ENCODE results near the gene SEPTIN14. TPM values are rescaled to one million over a fixed set of nuclear protein-coding genes. Genes with fewer than 3 reads are reported as not detected.
"Not testable (repeated sequence)": the region's sequence is repeated elsewhere in the genome, so short reads cannot be mapped to it uniquely, and the experiment has no call there.

Gene SEPTIN14
- total RNA-seq, 1 donor from 2014 or later: not detected

DNA sequence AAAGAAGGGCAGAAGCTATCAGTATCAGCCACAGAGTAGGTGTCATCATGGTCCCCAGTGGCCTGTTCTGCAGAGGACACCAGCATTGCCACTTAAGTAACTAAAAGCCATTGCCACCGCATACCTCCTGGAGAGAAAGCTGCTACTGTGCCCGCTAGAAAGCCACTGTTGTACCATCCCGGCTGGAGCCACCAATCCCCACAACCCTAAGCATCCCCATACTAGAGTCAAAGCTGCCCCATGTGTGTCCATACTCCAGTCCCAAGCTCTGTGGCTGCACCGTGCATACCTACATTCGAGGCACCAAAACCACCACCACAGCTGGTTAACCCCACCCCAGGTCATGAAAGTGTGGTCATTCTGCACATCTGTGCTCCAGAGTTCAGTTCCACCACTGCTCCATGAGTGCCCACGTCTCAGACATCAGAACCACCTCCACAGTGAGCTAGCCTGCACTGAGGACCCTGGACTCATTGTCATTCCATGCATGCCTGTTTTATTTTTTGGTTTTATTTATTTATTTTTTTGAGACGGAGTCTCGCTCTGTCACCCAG, 9.5 kb upstream of the SEPTIN14 start:
- DNase-seq: no peak
- peaks cover 2% of the 10 kb centered on the region for H3K9me3 Mint-ChIP-seq (ENCODE audit: unreplicated experiment)
- no peaks in the 10 kb centered on the region for H3K36me3 Mint-ChIP-seq (ENCODE audit: unreplicated experiment)
- H3K4me3 Mint-ChIP-seq (ENCODE audit: unreplicated experiment): no peak overlapping the region
- TF ChIP-seq, protein P1, sequence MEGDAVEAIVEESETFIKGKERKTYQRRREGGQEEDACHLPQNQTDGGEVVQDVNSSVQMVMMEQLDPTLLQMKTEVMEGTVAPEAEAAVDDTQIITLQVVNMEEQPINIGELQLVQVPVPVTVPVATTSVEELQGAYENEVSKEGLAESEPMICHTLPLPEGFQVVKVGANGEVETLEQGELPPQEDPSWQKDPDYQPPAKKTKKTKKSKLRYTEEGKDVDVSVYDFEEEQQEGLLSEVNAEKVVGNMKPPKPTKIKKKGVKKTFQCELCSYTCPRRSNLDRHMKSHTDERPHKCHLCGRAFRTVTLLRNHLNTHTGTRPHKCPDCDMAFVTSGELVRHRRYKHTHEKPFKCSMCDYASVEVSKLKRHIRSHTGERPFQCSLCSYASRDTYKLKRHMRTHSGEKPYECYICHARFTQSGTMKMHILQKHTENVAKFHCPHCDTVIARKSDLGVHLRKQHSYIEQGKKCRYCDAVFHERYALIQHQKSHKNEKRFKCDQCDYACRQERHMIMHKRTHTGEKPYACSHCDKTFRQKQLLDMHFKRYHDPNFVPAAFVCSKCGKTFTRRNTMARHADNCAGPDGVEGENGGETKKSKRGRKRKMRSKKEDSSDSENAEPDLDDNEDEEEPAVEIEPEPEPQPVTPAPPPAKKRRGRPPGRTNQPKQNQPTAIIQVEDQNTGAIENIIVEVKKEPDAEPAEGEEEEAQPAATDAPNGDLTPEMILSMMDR (IDR thresholded peaks at IDR 0.05; ENCODE audit: partially characterized antibody, unreplicated experiment): no peak
- no peak overlapping the region for H3K27ac Mint-ChIP-seq (ENCODE audit: unreplicated experiment)
- H3K27me3 Mint-ChIP-seq (ENCODE audit: unreplicated experiment): peaks cover 4% of the 10 kb centered on the region
- no peaks in the 10 kb centered on the region for H3K4me1 Mint-ChIP-seq (ENCODE audit: low read depth, unreplicated experiment)

DNA sequence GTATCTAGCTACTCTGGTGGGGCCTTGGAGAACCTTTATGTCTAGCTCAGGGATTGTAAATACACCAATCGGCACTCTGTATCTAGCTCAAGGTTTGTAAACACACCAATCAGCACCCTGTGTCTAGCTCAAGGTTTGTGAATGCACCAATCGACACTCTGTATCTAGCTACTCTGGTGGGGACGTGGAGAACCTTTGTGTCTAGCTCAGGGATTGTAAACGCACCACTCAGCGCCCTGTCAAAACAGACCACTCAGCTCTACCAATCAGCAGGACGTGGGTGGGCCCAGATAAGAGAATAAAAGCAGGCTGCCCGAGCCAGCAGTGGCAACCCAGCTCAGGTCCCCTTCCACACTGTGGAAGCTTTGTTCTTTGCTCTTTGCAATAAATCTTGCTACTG, 6.4 kb upstream of the SEPTIN14 start:
- H3K36me3 Mint-ChIP-seq (ENCODE audit: unreplicated experiment); H3K4me1 Mint-ChIP-seq (ENCODE audit: low read depth, unreplicated experiment); H3K27ac Mint-ChIP-seq (ENCODE audit: unreplicated experiment); H3K4me3 Mint-ChIP-seq (ENCODE audit: unreplicated experiment); H3K27me3 Mint-ChIP-seq (ENCODE audit: unreplicated experiment); H3K9me3 Mint-ChIP-seq (ENCODE audit: unreplicated experiment); DNase-seq: not testable (repeated sequence)

DNA sequence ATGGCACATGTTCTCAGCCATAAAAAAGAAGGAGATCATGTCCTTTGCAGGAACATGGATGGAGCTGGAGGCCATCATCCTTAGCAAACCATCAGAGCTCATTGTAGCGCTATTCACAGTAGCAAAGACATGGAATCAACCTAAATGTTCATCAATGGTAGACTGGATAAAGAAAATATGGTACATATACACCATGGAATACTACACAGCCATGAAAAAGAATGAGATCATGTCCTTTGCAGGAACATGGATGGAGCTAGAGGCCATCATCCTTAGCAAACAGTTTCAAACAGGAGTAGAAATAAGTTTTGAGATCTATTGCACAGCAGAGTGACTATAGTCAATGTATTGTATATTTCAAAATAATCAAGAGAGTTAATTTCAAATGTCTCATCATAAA, 17.4 kb downstream of the SEPTIN14 start:
- not testable (repeated sequence) for DNase-seq; H3K9me3 Mint-ChIP-seq (ENCODE audit: unreplicated experiment); H3K27ac Mint-ChIP-seq (ENCODE audit: unreplicated experiment); H3K4me1 Mint-ChIP-seq (ENCODE audit: low read depth, unreplicated experiment); H3K36me3 Mint-ChIP-seq (ENCODE audit: unreplicated experiment); H3K4me3 Mint-ChIP-seq (ENCODE audit: unreplicated experiment); H3K27me3 Mint-ChIP-seq (ENCODE audit: unreplicated experiment)

DNA sequence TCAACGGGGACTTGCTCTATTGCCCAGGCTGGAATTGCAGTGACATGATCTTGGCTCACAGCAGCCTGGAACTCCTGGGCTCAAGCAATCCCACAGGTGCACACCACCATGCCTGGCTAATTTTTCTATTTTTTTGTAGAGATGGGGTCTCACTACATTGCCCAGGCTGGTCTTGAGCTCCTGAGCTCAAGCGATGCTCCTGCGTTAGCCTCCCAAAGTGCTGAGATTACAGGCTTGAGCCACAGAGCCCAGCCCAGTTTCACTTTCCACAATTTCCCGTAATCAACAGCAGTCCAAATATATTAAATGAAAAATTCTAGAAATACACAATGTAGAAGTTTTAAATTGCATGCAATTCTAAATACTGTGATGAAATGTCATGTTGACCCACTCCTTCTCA, 24.0 kb downstream of the SEPTIN14 start:
- TF ChIP-seq, protein P1 (IDR thresholded peaks at IDR 0.05; ENCODE audit: partially characterized antibody, unreplicated experiment): no peak
- Mint-ChIP-seq H3K4me1 (ENCODE audit: low read depth, unreplicated experiment) (no peaks in the 10 kb centered on the region), H3K36me3 (ENCODE audit: unreplicated experiment) (no peaks in the 10 kb centered on the region), H3K27ac (ENCODE audit: unreplicated experiment) (no peak overlapping the region), H3K4me3 (ENCODE audit: unreplicated experiment) (no peak overlapping the region), H3K27me3 (ENCODE audit: unreplicated experiment) (peaks cover 1% of the 10 kb centered on the region), H3K9me3 (ENCODE audit: unreplicated experiment) (no peaks in the 10 kb centered on the region)
- no peak for DNase-seq

DNA sequence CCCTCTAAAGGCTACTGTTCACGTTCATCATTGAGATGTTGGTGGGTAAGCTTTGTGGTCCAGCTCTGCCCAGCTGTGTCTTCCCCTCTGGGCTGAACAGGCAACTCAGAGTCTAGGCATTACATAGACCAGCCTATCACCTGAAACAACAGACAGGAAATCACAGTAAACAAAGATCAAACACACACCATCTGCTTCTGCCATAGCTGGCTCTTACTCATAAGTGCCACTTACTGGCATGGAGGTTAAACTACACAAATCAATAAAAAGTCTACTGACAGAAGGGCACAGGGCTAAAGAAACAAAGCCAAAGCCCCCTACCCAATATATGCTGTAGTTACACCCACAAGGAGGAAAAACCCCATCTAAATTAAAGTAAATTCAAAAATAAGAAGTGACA, 35.0 kb downstream of the SEPTIN14 start:
- TF ChIP-seq, protein P1 (IDR thresholded peaks at IDR 0.05; ENCODE audit: partially characterized antibody, unreplicated experiment): no peak
- H3K36me3 Mint-ChIP-seq (ENCODE audit: unreplicated experiment): peaks cover 4% of the 10 kb centered on the region
- H3K4me1 Mint-ChIP-seq (ENCODE audit: low read depth, unreplicated experiment): no peaks in the 10 kb centered on the region
- H3K27ac Mint-ChIP-seq (ENCODE audit: unreplicated experiment): no peak overlapping the region
- peaks cover 2% of the 10 kb centered on the region for H3K27me3 Mint-ChIP-seq (ENCODE audit: unreplicated experiment)
- DNase-seq: no peak
- no peak overlapping the region for H3K4me3 Mint-ChIP-seq (ENCODE audit: unreplicated experiment)
- H3K9me3 Mint-ChIP-seq (ENCODE audit: unreplicated experiment): peaks cover 9% of the 10 kb centered on the region

DNA sequence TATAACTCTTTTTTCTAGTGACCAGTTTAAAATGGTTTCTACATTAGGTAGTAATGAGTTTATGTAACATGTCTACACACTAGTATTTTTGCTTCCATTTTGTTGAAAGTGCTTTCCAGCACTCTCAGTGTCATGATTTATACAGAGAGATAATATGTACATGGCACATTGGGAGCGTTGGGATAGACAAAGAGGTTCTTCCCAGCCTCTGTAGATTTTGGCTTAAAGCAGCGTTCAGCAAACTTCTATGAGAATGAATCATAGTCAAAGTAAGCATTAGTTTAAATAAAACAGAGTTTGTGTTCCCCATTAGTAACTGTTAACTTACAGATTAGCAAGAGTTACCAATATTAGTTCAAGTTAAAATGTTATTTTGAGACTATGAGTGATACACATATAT, 43.9 kb downstream of the SEPTIN14 start:
- TF ChIP-seq, protein P1 (IDR thresholded peaks at IDR 0.05; ENCODE audit: partially characterized antibody, unreplicated experiment): no peak
- H3K9me3 Mint-ChIP-seq (ENCODE audit: unreplicated experiment): peaks cover 12% of the 10 kb centered on the region

DNA sequence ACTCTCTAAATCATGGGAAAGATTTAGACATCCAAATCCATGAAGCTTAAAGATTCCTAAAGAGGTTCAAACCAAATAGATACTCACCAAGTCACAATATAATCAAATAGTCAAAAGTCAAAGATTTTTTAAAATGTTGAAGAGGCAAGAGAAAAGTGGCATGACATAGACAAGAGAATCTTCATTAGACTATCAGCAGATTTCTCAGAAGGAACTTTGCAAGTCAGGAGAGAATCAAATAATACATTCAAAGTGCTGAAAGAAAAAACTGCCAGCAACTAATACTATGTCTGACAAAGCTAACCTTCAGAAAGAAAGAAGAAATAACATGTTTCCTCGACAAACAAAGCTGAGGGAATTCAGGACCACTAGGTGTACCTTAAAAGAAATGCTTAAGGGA, 65.3 kb downstream of the SEPTIN14 start:
- not testable (repeated sequence) for H3K4me3 Mint-ChIP-seq (ENCODE audit: unreplicated experiment); H3K27ac Mint-ChIP-seq (ENCODE audit: unreplicated experiment); H3K9me3 Mint-ChIP-seq (ENCODE audit: unreplicated experiment); H3K27me3 Mint-ChIP-seq (ENCODE audit: unreplicated experiment); H3K4me1 Mint-ChIP-seq (ENCODE audit: low read depth, unreplicated experiment); H3K36me3 Mint-ChIP-seq (ENCODE audit: unreplicated experiment); DNase-seq

More for the DNA sequence above, 43.9 kb downstream of the SEPTIN14 start:
- Mint-ChIP-seq H3K4me1 (ENCODE audit: low read depth, unreplicated experiment) (no peaks in the 10 kb centered on the region), H3K36me3 (ENCODE audit: unreplicated experiment) (peaks cover 4% of the 10 kb centered on the region), H3K27me3 (ENCODE audit: unreplicated experiment) (no peaks in the 10 kb centered on the region), H3K4me3 (ENCODE audit: unreplicated experiment) (no peak overlapping the region), H3K27ac (ENCODE audit: unreplicated experiment) (no peak overlapping the region)
- DNase-seq: no peak
